ENCODE data around the gene DNLZ. TPM values are rescaled to one million over a fixed set of nuclear protein-coding genes. Genes with fewer than 3 reads are reported as not detected.

Gene DNLZ
- polyA plus RNA-seq, 1 of the 3 experiments (the other 2 are of a cell fraction), result 40.6 TPM

DNA sequence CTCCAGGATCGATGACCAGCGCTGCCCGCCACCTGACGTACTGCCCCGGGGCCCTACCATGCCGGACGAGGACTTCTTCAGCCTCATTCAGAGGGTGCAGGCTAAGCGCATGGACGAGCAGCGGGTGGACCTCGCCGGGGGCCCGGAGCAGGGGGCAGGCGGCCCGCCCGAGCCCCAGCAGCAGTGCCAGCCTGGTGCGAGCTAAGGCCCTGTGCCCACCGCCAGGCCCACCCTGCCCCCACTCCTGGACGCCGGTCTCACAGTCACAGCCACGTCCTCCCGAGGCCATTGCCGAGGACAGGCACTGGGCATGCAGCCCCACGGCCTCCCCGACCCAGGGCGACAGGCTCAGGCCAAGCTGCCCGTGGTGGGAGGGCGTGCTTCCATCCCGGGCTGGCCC is 5.5 kb downstream of the DNLZ start:
- 84% methylated on average over 8 of the region's 29 CpGs for WGBS (ENCODE audit: low lambda C conversion rate)
- no peaks in the 10 kb centered on the region for H3K27me3 ChIP-seq (ENCODE audit: insufficient read depth)
- ChIA-PET POLR2A (no interaction called here), CTCF (interaction anchor here (1.6 to 1.9 kb wide), 2 partner anchors 14 to 45 kb away, joined by 6 to 7 read pairs; no protein-coding TSS in a partner anchor)
- no peak for DNase-seq
- 0 out of 2 replicates have a peak, but pooled peaks cover 3% of the 10 kb centered on the region for H4K20me1 ChIP-seq (ENCODE audit: insufficient read depth)
- no peak overlapping the region for H3K9ac ChIP-seq
- H3K36me3 ChIP-seq (replicated peaks in 1 of 2; ENCODE audit: control insufficient read depth in 1 of 2, insufficient read depth in 2 of 2, low read length in 1 of 2), result peaks cover 0 to 22% of the 10 kb centered on the region in 2 experiments
- no peak overlapping the region for H3K4me3 ChIP-seq (ENCODE audit: low read depth in 2 of 2, low read length in 1 of 2)
- no peaks in the 10 kb centered on the region for H3K9me3 ChIP-seq
- TF ChIP-seq SIN3A (IDR thresholded peaks at IDR 0.05; ENCODE audit: borderline replicate concordance, low read depth, low read length), result no peak
- TF ChIP-seq CHD2 (IDR thresholded peaks at IDR 0.05; ENCODE audit: low read length, partially characterized antibody), result no peak
- no peak for TF ChIP-seq NFIC (IDR thresholded peaks at IDR 0.05; ENCODE audit: borderline replicate concordance)
- H3K9me2 ChIP-seq, result no peaks in the 10 kb centered on the region
- no peaks in the 10 kb centered on the region for H3F3A ChIP-seq (replicated peaks; ENCODE audit: insufficient read depth)
- no peak overlapping the region; a peak in 1 of 4 replicates for H3K27ac ChIP-seq (ENCODE audit: low read depth in 2 of 2, low read length in 1 of 2)
- H3K79me2 ChIP-seq (ENCODE audit: insufficient read depth), result no peaks in the 10 kb centered on the region
- no peak overlapping the region for H3K4me2 ChIP-seq
- H2AFZ ChIP-seq (ENCODE audit: low read depth), result no peak overlapping the region
- H3K4me1 ChIP-seq (ENCODE audit: control insufficient read depth in 1 of 2, insufficient read depth in 2 of 2, low read depth in 1 of 2, low read length in 1 of 2), result peaks cover 0 to 54% of the 10 kb centered on the region in 2 experiments; a peak in 1 of 4 replicates

DNA sequence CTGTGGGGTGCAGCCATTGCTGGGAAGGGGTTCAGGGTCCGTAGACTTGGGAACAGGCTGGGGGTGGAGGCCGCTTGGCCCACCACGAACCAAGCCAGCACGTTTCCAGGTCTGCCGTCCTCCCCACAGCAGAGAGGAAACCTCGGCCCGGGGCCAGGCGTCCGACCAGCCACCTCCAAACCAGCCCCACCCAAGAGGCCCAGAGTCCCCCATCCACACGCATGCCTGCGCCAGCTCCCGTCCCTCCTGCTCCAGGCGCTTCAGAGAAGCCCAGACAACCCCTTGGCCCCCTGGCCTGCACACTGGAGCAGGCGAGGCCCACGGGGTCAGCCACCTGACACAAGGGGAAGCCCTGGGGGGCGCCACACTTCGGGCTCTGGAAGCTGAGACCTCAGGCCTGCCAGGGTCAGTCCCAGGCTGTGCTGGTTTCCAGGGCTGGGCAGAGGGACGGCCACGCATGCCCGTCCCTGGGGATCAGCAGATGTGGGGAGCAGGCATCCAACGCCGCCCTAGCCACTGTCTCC is 6.3 kb downstream of the DNLZ start:
- TF ChIP-seq TAF1 (IDR thresholded peaks at IDR 0.05; ENCODE audit: borderline replicate concordance, low read depth, low read length), result no peak
- TF ChIP-seq FOSL2 (IDR thresholded peaks at IDR 0.05; ENCODE audit: borderline replicate concordance, low read depth), result no peak
- no peak for TF ChIP-seq GABPA (IDR thresholded peaks at IDR 0.05; ENCODE audit: low read depth)
- no peak for TF ChIP-seq EP300 (IDR thresholded peaks at IDR 0.05; ENCODE audit: borderline replicate concordance in 1 of 2, low read depth in 1 of 2, low read length in 1 of 2)
- TF ChIP-seq CHD2 (IDR thresholded peaks at IDR 0.05; ENCODE audit: low read length, partially characterized antibody), result no peak
- no peak for TF ChIP-seq MEF2A (IDR thresholded peaks at IDR 0.05; ENCODE audit: borderline replicate concordance, low read depth)
- TF ChIP-seq RCOR1 (IDR thresholded peaks at IDR 0.05; ENCODE audit: low read length), result no peak
- TF ChIP-seq RXRA (IDR thresholded peaks at IDR 0.05; ENCODE audit: borderline replicate concordance, low read depth), result no peak
- TF ChIP-seq, protein P1, sequence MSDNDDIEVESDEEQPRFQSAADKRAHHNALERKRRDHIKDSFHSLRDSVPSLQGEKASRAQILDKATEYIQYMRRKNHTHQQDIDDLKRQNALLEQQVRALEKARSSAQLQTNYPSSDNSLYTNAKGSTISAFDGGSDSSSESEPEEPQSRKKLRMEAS (IDR thresholded peaks at IDR 0.05; ENCODE audit: low read depth), result no peak
- no peak for TF ChIP-seq NFIC (IDR thresholded peaks at IDR 0.05; ENCODE audit: borderline replicate concordance)
- no peak for TF ChIP-seq FOXM1 (IDR thresholded peaks at IDR 0.05; ENCODE audit: low read depth)
- TF ChIP-seq, protein P2, sequence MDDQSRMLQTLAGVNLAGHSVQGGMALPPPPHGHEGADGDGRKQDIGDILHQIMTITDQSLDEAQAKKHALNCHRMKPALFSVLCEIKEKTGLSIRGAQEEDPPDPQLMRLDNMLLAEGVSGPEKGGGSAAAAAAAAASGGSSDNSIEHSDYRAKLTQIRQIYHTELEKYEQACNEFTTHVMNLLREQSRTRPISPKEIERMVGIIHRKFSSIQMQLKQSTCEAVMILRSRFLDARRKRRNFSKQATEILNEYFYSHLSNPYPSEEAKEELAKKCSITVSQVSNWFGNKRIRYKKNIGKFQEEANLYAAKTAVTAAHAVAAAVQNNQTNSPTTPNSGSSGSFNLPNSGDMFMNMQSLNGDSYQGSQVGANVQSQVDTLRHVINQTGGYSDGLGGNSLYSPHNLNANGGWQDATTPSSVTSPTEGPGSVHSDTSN (IDR thresholded peaks at IDR 0.05), result no peak
- no peak for TF ChIP-seq FOXJ3 (CRISPR knock-in tag; IDR thresholded peaks at IDR 0.05)
- TF ChIP-seq MXI1 (IDR thresholded peaks at IDR 0.05; ENCODE audit: low read depth, low read length), result no peak
- TF ChIP-seq JUND (IDR thresholded peaks at IDR 0.05), result no peak
- no peak for TF ChIP-seq GATA2 (CRISPR knock-in tag; IDR thresholded peaks at IDR 0.05)
- TF ChIP-seq, protein P3, sequence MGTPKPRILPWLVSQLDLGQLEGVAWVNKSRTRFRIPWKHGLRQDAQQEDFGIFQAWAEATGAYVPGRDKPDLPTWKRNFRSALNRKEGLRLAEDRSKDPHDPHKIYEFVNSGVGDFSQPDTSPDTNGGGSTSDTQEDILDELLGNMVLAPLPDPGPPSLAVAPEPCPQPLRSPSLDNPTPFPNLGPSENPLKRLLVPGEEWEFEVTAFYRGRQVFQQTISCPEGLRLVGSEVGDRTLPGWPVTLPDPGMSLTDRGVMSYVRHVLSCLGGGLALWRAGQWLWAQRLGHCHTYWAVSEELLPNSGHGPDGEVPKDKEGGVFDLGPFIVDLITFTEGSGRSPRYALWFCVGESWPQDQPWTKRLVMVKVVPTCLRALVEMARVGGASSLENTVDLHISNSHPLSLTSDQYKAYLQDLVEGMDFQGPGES (IDR thresholded peaks at IDR 0.05; ENCODE audit: low read depth, low read length), result no peak
- Histone ChIP-seq H3K27ac (ENCODE audit: low read depth in 2 of 2, low read length in 1 of 2) (no peak overlapping the region), H3K79me2 (ENCODE audit: insufficient read depth) (no peaks in the 10 kb centered on the region), H3K9me3 (no peaks in the 10 kb centered on the region), H3K4me1 (ENCODE audit: control insufficient read depth in 1 of 2, insufficient read depth in 2 of 2, low read depth in 1 of 2, low read length in 1 of 2) (peaks cover 0 to 54% of the 10 kb centered on the region in 2 experiments; a peak in 1 of 4 replicates), H3K27me3 (ENCODE audit: insufficient read depth) (no peaks in the 10 kb centered on the region), H3K9ac (no peak overlapping the region), H3K4me2 (no peak overlapping the region), H3K4me3 (ENCODE audit: low read depth in 2 of 2, low read length in 1 of 2) (no peak overlapping the region), H3F3A (replicated peaks; ENCODE audit: insufficient read depth) (no peaks in the 10 kb centered on the region), H3K9me2 (no peaks in the 10 kb centered on the region), H3K36me3 (replicated peaks in 1 of 2; ENCODE audit: control insufficient read depth in 1 of 2, insufficient read depth in 2 of 2, low read length in 1 of 2) (peaks cover 0 to 22% of the 10 kb centered on the region in 2 experiments), H4K20me1 (ENCODE audit: insufficient read depth) (no peaks in the 10 kb centered on the region), H2AFZ (ENCODE audit: low read depth) (no peak overlapping the region)
- ChIA-PET POLR2A (no interaction called here), CTCF (interaction anchor here (1.9 kb wide), 1 partner anchor 14 kb away, joined by 6 read pairs; no protein-coding TSS in a partner anchor)
- no peak for DNase-seq
- 93% methylated on average over 8 of the region's 22 CpGs for WGBS (ENCODE audit: low lambda C conversion rate)

Data from SK-N-SH (cell line).